Measurements from ENCODE around the gene CWC25. TPM values are rescaled to one million over a fixed set of nuclear protein-coding genes. Genes with fewer than 3 reads are reported as not detected.
"Not testable (repeated sequence)": the region's sequence is repeated elsewhere in the genome, so short reads cannot be mapped to it uniquely, and the experiment has no call there.

CWC25 gene
- total RNA-seq, 6 donors from 2014 or later: 21.3 to 118 (median 29.5) TPM

DNA sequence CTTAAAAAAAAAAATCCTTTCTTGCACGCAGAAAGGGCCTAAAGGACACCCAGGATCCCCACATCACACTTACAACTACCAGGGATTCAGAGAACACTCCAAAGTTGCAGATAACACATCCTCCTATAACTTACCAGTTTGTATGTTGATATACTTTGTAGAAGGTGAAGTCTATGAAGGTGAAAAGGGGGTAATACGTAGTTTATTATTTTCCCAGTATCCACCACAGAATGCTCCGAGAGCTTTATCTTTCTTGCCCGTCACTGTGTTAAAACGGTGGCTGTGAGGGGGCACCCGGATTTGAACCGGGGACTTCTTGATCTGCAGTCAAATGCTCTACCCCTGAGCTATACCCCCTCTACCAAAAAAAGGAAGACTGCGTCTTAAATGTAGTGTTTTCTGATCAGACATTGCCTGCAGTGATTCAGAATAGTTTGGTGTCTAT lies 36.3 kb upstream of the CWC25 start:
- Histone ChIP-seq H3K27me3 (no peaks in the 10 kb centered on the region), H3K4me3 (no peak overlapping the region), H3K4me1 (no peaks in the 10 kb centered on the region), H3K9me3 (no peaks in the 10 kb centered on the region), H3K36me3 (no peaks in the 10 kb centered on the region), H3K27ac (no peak overlapping the region)
- DNase-seq (no peak), ATAC-seq (ENCODE audit: low FRiP score in 2 of 2) (no peak)
- 30 to 32% methylated on average over 8 of the region's 8 CpGs for WGBS, 2 donors
- TF ChIP-seq CTCF (IDR thresholded peaks at IDR 0.05): no peak
- no peak for TF ChIP-seq POLR2A (IDR thresholded peaks at IDR 0.05)
- TF ChIP-seq EP300 (IDR thresholded peaks at IDR 0.05): no peak
- TF ChIP-seq POLR2AphosphoS5 (IDR thresholded peaks at IDR 0.05): no peak

- H3K27me3 ChIP-seq: no peaks in the 10 kb centered on the region
- H3K4me3 ChIP-seq: no peak overlapping the region
- DNase-seq (no peak), ATAC-seq (ENCODE audit: low FRiP score in 2 of 2) (no peak)
- WGBS, 2 donors: 80 to 86% methylated on average over 5 of the region's 5 CpGs
- TF ChIP-seq POLR2AphosphoS5 (IDR thresholded peaks at IDR 0.05): no peak
- TF ChIP-seq POLR2A (IDR thresholded peaks at IDR 0.05): no peak
- no peak for TF ChIP-seq CTCF (IDR thresholded peaks at IDR 0.05)
- no peak for TF ChIP-seq EP300 (IDR thresholded peaks at IDR 0.05)
- peaks cover 6 to 13% (median 10%) of the 10 kb centered on the region in 4 donors for H3K4me1 ChIP-seq
- no peak overlapping the region for H3K27ac ChIP-seq
- H3K9me3 ChIP-seq: no peaks in the 10 kb centered on the region
- H3K36me3 ChIP-seq: peaks cover 0 to 6% (median 1%) of the 10 kb centered on the region in 4 donors
These were observed 32.1 kb upstream of the CWC25 start for GRCh38 chr17:38857271-38857670.

GRCh38 chr17:38855101-38855714 lies 30.1 kb upstream of the CWC25 start:
- not testable (repeated sequence) for H3K9me3 ChIP-seq; H3K27me3 ChIP-seq; DNase-seq; H3K4me3 ChIP-seq; ATAC-seq (ENCODE audit: low FRiP score in 2 of 2); H3K27ac ChIP-seq
- Histone ChIP-seq H3K36me3 (peaks cover 9 to 27% (median 21%) of the 10 kb centered on the region in 4 donors), H3K4me1 (peaks cover 23 to 31% (median 29%) of the 10 kb centered on the region in 4 donors)
- WGBS, 2 donors: 91 to 95% methylated on average over 28 of the region's 28 CpGs

DNA sequence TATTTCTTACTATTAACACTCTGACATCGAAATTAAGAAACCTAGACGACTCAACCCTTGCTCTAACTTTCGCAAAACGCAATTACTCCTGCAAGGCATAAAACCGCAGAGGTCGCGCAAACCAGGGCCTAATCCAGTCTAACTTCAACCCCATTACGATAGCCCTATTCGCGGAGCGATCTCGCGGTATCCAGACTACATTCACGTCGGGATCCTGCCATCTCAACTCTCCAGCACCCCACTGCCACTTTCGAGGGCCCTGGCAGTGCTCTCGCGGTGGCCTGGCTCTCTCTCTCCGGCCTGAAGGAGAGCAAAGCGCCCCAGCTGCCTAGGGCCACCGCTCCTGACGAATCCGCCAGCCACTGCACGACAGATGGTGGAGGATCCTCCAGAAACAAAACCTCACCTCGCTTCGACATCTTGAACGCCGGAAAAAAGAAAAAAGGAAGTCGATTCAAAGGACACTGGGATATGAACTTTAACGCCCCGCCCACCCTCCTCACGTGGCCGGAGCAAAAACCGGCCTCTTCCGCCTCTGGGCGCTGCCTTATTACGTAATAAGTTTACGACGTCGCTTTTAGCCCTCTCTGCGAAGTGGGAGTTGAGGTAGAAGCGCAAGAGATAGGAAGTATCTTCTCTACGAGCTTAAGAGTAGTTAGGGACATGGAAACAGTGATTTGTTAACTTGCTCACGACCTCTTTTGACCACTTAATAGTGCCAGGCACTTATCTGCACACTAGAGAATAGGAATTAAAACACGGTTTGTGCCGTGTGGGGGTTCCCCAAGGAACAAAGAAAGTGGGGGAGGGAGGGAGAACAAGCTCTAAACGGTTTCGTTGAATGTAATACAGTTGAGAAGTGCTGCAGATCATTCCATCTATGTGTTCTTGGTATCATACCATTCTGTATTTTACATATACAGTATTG lies 28.4 kb upstream of the CWC25 start, which contains the start of gene RPL23:
RPL23 (minus strand) TSS at position 430 of the 928 bp plus-strand sequence; CDS start at position 419, 11 bp downstream.
- Histone ChIP-seq H3K9me3 (no peaks in the 10 kb centered on the region), H3K27ac (peak within 1 kb of the TSS; percentile 92 to 95 (median 94)), H3K27me3 (no peaks in the 10 kb centered on the region), H3K4me3 (peak within 1 kb of the TSS; percentile 44 to 72 (median 67)), H3K36me3 (peaks cover 23 to 44% (median 38%) of the 10 kb centered on the region in 4 donors), H3K4me1 (peaks cover 23 to 31% (median 29%) of the 10 kb centered on the region in 4 donors)
- TF ChIP-seq POLR2A (IDR thresholded peaks at IDR 0.05) (peak in 2 of 4 donors; percentile 83 to 94), CTCF (IDR thresholded peaks at IDR 0.05) (no peak), EP300 (IDR thresholded peaks at IDR 0.05) (peak in 2 of 4 donors; percentile 5 to 42), POLR2AphosphoS5 (IDR thresholded peaks at IDR 0.05) (peak; percentile 94 to 95)
- WGBS, 2 donors: 0 to 1% methylated on average over 39 to 48 of the region's 48 CpGs
- DNase-seq (peak; percentile 88 to 94), ATAC-seq (ENCODE audit: low FRiP score in 2 of 2) (peak; percentile 95 to 98)

- Histone ChIP-seq H3K36me3 (peaks cover 23 to 51% (median 45%) of the 10 kb centered on the region in 4 donors), H3K4me1 (peaks cover 23 to 31% (median 29%) of the 10 kb centered on the region in 4 donors), H3K4me3 (peak overlapping the region; percentile 44 to 72 (median 67)), H3K27me3 (no peaks in the 10 kb centered on the region), H3K9me3 (no peaks in the 10 kb centered on the region), H3K27ac (peak overlapping the region; percentile 92 to 95 (median 94))
- ATAC-seq (ENCODE audit: low FRiP score in 2 of 2) (peak in 1 of 2 donors; percentile 7), DNase-seq (peak in 1 of 2 donors; percentile 37)
- TF ChIP-seq EP300 (IDR thresholded peaks at IDR 0.05): no peak
- no peak for TF ChIP-seq POLR2AphosphoS5 (IDR thresholded peaks at IDR 0.05)
- TF ChIP-seq CTCF (IDR thresholded peaks at IDR 0.05): no peak
- TF ChIP-seq POLR2A (IDR thresholded peaks at IDR 0.05): no peak
- WGBS, 2 donors: 0 to 1% methylated on average over 17 to 19 of the region's 19 CpGs
These were observed 27.7 kb upstream of the CWC25 start for GRCh38 chr17:38852771-38853291.
